Prostate gland (tissue), 2 donors: ENCODE measurements around the gene TM7SF3.

Experiments used
- CTCF ChIP-seq, 4 experiments: fragments of 200-600 bp in 2 of 4; fragments of 450-650 bp in 2 of 4; sonication (generic) in 2 of 4; IDR thresholded peaks; 1 replicate in 3 of 4; 2 replicates in 1 of 4; pipeline ENCODE4 v1.5.1; 2016 to 2019; ENCODE audit warnings: antibody characterized with exemption in 4 of 4, mild to moderate bottlenecking in 2 of 4, moderate library complexity in 2 of 4
- POLR2A ChIP-seq: fragments of 450-650 bp; IDR thresholded peaks from one replicate; pipeline ENCODE4 v1.6.1; 2016; ENCODE audit warnings: antibody characterized with exemption, mild to moderate bottlenecking
- POLR2AphosphoS5 ChIP-seq: sonication (generic); formaldehyde crosslinking; IDR thresholded peaks from one replicate; pipeline ENCODE4 v1.6.1; 2017; ENCODE audit warnings: antibody characterized with exemption

GRCh38 chr12:27006797-27007467 is 7.3 kb downstream of the TM7SF3 start:
- TF ChIP-seq POLR2AphosphoS5 (no peak), CTCF (IDR thresholded peaks at IDR 0.05) (no peak), POLR2A (no peak)
